Stimulated activated CD4-positive, alpha-beta T cell treated with anti-CD3 and anti-CD28 coated beads, Interleukin-15, amount 100 ng/mL, for 48 hours (primary cell): Measurements from ENCODE around the gene PLPP3.

Experiments used
- DNase-seq, 2 donors: peaks; one replicate each; pipeline ENCODE4 v3.0.0-alpha.2; 2020; ENCODE audit warnings: low read depth in 2 of 2

The PLPP3 gene

GRCh38 chr1:56524263-56524662, 55.1 kb downstream of the PLPP3 start:
- DNase-seq: no peak

- no peak for DNase-seq
Measured at GRCh38 chr1:56522680-56523079, 56.7 kb downstream of the PLPP3 start.

GRCh38 chr1:56520016-56520601, 59.3 kb downstream of the PLPP3 start:
- DNase-seq: no peak

GRCh38 chr1:56517404-56518130, 61.8 kb downstream of the PLPP3 start:
- no peak for DNase-seq

GRCh38 chr1:56516539-56517252, 62.7 kb downstream of the PLPP3 start:
- DNase-seq: no peak

GRCh38 chr1:56515898-56516538, 63.3 kb downstream of the PLPP3 start:
- no peak for DNase-seq

GRCh38 chr1:56512724-56513494, 66.5 kb downstream of the PLPP3 start:
- DNase-seq: no peak

GRCh38 chr1:56511766-56512165, 67.6 kb downstream of the PLPP3 start:
- no peak for DNase-seq

GRCh38 chr1:56511364-56511763, 68.0 kb downstream of the PLPP3 start:
- DNase-seq: no peak

GRCh38 chr1:56510642-56511021, 68.7 kb downstream of the PLPP3 start:
- DNase-seq: no peak

- DNase-seq: no peak
Measured at GRCh38 chr1:56509713-56510641, 69.4 kb downstream of the PLPP3 start.

- no peak for DNase-seq
Measured at GRCh38 chr1:56508523-56508983, 70.8 kb downstream of the PLPP3 start.

- DNase-seq: no peak
Measured at GRCh38 chr1:56507925-56508522, 71.3 kb downstream of the PLPP3 start.

GRCh38 chr1:56506951-56507491, 72.3 kb downstream of the PLPP3 start:
- no peak for DNase-seq

- no peak for DNase-seq
Measured at GRCh38 chr1:56505792-56506743, 73.3 kb downstream of the PLPP3 start.

- DNase-seq: no peak
Measured at GRCh38 chr1:56502700-56503245, 76.6 kb downstream of the PLPP3 start.

GRCh38 chr1:56501888-56502287, 77.5 kb downstream of the PLPP3 start:
- DNase-seq: no peak

GRCh38 chr1:56501426-56501825, 77.9 kb downstream of the PLPP3 start:
- DNase-seq: no peak
